ENCODE results near the gene COG2. TPM values are rescaled to one million over a fixed set of nuclear protein-coding genes. Genes with fewer than 3 reads are reported as not detected.
"Not testable (repeated sequence)": the region's sequence is repeated elsewhere in the genome, so short reads cannot be mapped to it uniquely, and the experiment has no call there.

The COG2 gene
- total and polyA plus RNA-seq, 2 of the 13 experiments (the other 11 are each of a cell fraction or from before 2014, with no cell fraction given): 16.8 to 36.3 TPM

DNA sequence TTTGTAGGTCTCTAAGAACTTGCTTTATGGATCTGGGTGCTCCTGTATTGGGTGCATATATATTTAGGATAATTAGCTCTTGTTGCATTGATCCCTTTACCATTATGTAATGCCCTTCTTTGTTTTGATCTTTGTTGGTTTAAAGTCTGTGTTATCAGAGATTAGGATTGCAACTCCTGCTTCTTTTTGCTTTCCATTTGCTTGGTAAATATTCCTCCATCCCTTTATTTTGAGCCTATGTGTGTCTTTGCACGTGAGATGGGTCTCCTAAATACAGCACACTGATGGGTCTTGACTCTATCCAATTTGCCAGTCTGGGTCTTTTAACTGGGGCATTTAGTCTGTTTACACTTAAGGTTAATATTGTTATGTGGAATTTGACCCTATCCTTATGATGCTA lies 14.4 kb downstream of the COG2 start:
- Histone ChIP-seq H3K4me2 (ENCODE audit: low read depth, low read length) (peak overlapping the region; percentile 32; the same call in 1 of the 2 replicates), H3K27ac (ENCODE audit: extremely low read length, insufficient read depth, low read length) (peak overlapping the region; percentile 15), H3K79me2 (ENCODE audit: insufficient read depth, low read length) (peaks cover 49% of the 10 kb centered on the region), H3K36me3 (replicated peaks in 1 of 2; ENCODE audit: control insufficient read depth in 1 of 2, insufficient read depth in 2 of 2, low read length in 2 of 2) (peaks cover 1 to 15% of the 10 kb centered on the region in 2 experiments; a peak in 3 of 5 replicates), H3K4me1 (ENCODE audit: insufficient read depth, low read length) (peaks cover 41% of the 10 kb centered on the region)
- DNase-seq (ENCODE audit: low spot score); H4K20me1 ChIP-seq (ENCODE audit: insufficient read depth, low read length); H3K9me3 ChIP-seq (ENCODE audit: low read length); BruUV-seq (replicated peaks); CTCF ChIA-PET (ENCODE audit: low intra/inter-chr PET ratio, low total read pairs); H2AFZ ChIP-seq (ENCODE audit: low read length); intact Hi-C loops (cut with micrococcal nuclease; ENCODE audit: unreplicated experiment); H3K9ac ChIP-seq (ENCODE audit: insufficient read depth, low read depth, low read length); ATAC-seq; H3K4me3 ChIP-seq (replicated peaks in 1 of 3; ENCODE audit: insufficient read depth in 1 of 3, low read depth in 2 of 3, low read length in 3 of 3); in situ Hi-C loops (cut with HindIII; ENCODE audit: extremely low pct_ligation_motif_present, low pct_unique_long_range_greater_than_20kb); FAIRE-seq; H3K27me3 ChIP-seq (ENCODE audit: control insufficient read depth in 1 of 2, insufficient read depth in 2 of 2, low read length in 2 of 2); TF ChIP-seq SOX6 (IDR thresholded peaks at IDR 0.05); EP300 (CRISPR knock-in tag; IDR thresholded peaks at IDR 0.05; ENCODE audit: borderline replicate concordance); FOXP1 (IDR thresholded peaks at IDR 0.05); SOX13 (IDR thresholded peaks at IDR 0.05): not testable (repeated sequence)
- 0% methylated on average over 1 of the region's 1 CpG for WGBS (ENCODE audit: low lambda C conversion rate)
- POLR2A ChIA-PET: interaction anchor here (1.4 to 3.0 kb wide), 3 partner anchors 14 to 52 kb away, joined by 4 to 17 read pairs (median 14); partner anchors contain the start of gene COG2
- TF ChIP-seq SOX6 (CRISPR knock-in tag; IDR thresholded peaks at IDR 0.05) (peak; percentile 86), EP300 (IDR thresholded peaks at IDR 0.05; ENCODE audit: low read depth in 2 of 2, low read length in 2 of 2) (0 out of 4 replicates have a peak, but pooled peaks of 1 of the 2 experiments have one; percentile 16), ONECUT2 (CRISPR knock-in tag; IDR thresholded peaks at IDR 0.05) (peak; percentile 63; the same call in 1 of the 2 replicates), FOXK1 (CRISPR knock-in tag; IDR thresholded peaks at IDR 0.05; ENCODE audit: borderline replicate concordance, low read depth) (peak; percentile 39; the same call in 1 of the 2 replicates), FOXP4 (CRISPR knock-in tag; IDR thresholded peaks at IDR 0.05) (peak; percentile 68), FOXP1 (CRISPR knock-in tag; IDR thresholded peaks at IDR 0.05) (peak; percentile 75), CEBPG (CRISPR knock-in tag; IDR thresholded peaks at IDR 0.05) (peak; percentile 44; the same call in 1 of the 2 replicates), TCF7 (IDR thresholded peaks at IDR 0.05; ENCODE audit: low read depth) (peak; percentile 66; the same call in 1 of the 2 replicates), THAP11 (CRISPR knock-in tag; IDR thresholded peaks at IDR 0.05) (peak; percentile 31; the same call in 1 of the 2 replicates), SOX13 (CRISPR knock-in tag; conservative IDR thresholded peaks at IDR 0.05 in 1 of 2, IDR thresholded peaks at IDR 0.05 in 1 of 2) (peak in 1 of 2 experiments; percentile 83; a peak in 2 of 4 replicates), FOXJ3 (CRISPR knock-in tag; IDR thresholded peaks at IDR 0.05; ENCODE audit: borderline replicate concordance) (peak; percentile 80; the same call in 1 of the 2 replicates), FOXA3 (CRISPR knock-in tag; IDR thresholded peaks at IDR 0.05) (peak; percentile 59; the same call in 1 of the 2 replicates)
- TF ChIP-seq, protein P1, sequence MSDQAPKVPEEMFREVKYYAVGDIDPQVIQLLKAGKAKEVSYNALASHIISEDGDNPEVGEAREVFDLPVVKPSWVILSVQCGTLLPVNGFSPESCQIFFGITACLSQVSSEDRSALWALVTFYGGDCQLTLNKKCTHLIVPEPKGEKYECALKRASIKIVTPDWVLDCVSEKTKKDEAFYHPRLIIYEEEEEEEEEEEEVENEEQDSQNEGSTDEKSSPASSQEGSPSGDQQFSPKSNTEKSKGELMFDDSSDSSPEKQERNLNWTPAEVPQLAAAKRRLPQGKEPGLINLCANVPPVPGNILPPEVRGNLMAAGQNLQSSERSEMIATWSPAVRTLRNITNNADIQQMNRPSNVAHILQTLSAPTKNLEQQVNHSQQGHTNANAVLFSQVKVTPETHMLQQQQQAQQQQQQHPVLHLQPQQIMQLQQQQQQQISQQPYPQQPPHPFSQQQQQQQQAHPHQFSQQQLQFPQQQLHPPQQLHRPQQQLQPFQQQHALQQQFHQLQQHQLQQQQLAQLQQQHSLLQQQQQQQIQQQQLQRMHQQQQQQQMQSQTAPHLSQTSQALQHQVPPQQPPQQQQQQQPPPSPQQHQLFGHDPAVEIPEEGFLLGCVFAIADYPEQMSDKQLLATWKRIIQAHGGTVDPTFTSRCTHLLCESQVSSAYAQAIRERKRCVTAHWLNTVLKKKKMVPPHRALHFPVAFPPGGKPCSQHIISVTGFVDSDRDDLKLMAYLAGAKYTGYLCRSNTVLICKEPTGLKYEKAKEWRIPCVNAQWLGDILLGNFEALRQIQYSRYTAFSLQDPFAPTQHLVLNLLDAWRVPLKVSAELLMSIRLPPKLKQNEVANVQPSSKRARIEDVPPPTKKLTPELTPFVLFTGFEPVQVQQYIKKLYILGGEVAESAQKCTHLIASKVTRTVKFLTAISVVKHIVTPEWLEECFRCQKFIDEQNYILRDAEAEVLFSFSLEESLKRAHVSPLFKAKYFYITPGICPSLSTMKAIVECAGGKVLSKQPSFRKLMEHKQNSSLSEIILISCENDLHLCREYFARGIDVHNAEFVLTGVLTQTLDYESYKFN (CRISPR knock-in tag; conservative IDR thresholded peaks at IDR 0.05): peak; percentile 66
- TF ChIP-seq, protein P2, sequence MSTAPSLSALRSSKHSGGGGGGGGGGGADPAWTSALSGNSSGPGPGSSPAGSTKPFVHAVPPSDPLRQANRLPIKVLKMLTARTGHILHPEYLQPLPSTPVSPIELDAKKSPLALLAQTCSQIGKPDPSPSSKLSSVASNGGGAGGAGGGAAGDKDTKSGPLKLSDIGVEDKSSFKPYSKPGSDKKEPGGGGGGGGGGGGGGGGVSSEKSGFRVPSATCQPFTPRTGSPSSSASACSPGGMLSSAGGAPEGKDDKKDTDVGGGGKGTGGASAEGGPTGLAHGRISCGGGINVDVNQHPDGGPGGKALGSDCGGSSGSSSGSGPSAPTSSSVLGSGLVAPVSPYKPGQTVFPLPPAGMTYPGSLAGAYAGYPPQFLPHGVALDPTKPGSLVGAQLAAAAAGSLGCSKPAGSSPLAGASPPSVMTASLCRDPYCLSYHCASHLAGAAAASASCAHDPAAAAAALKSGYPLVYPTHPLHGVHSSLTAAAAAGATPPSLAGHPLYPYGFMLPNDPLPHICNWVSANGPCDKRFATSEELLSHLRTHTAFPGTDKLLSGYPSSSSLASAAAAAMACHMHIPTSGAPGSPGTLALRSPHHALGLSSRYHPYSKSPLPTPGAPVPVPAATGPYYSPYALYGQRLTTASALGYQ (CRISPR knock-in tag; IDR thresholded peaks at IDR 0.05): peak; percentile 59; the same call in 1 of the 2 replicates
